Measurements from ENCODE around the gene ADGRD2.
"Not testable (repeated sequence)": the region's sequence is repeated elsewhere in the genome, so short reads cannot be mapped to it uniquely, and the experiment has no call there.

Gene ADGRD2

GRCh38 chr9:124450241-124450924, at the start of gene ADGRD2:
ADGRD2 (plus strand) TSS chr9:124450451; CDS start chr9:124451667, 1,216 bp downstream.
- DNase-seq (ENCODE audit: low read depth in 2 of 3, low spot score in 2 of 3): no peak

- no peak for DNase-seq (ENCODE audit: low read depth in 2 of 3, low spot score in 2 of 3)
These were observed 47.0 kb upstream of the ADGRD2 start for GRCh38 chr9:124403246-124403645.

GRCh38 chr9:124409410-124409809, 40.8 kb upstream of the ADGRD2 start:
- no peak for DNase-seq (ENCODE audit: low read depth in 2 of 3, low spot score in 2 of 3)

- no peak for DNase-seq (ENCODE audit: low read depth in 2 of 3, low spot score in 2 of 3)
These were observed 39.8 kb upstream of the ADGRD2 start for GRCh38 chr9:124410321-124410913.

GRCh38 chr9:124411514-124412227, 38.6 kb upstream of the ADGRD2 start:
- DNase-seq (ENCODE audit: low read depth in 2 of 3, low spot score in 2 of 3): no peak

GRCh38 chr9:124412228-124412575, 38.0 kb upstream of the ADGRD2 start:
- DNase-seq (ENCODE audit: low read depth in 2 of 3, low spot score in 2 of 3): no peak

GRCh38 chr9:124414612-124415011, 35.6 kb upstream of the ADGRD2 start:
- DNase-seq (ENCODE audit: low read depth in 2 of 3, low spot score in 2 of 3): no peak

GRCh38 chr9:124415102-124415851, 35.0 kb upstream of the ADGRD2 start, which contains the start of gene PSMB7:
PSMB7 (minus strand) TSS chr9:124415442; CDS start chr9:124415425, 17 bp downstream.
- DNase-seq (ENCODE audit: low read depth in 2 of 3, low spot score in 2 of 3): peak; percentile 82 to 98 (median 91)

- DNase-seq (ENCODE audit: low read depth in 2 of 3, low spot score in 2 of 3): no peak
These were observed 34.3 kb upstream of the ADGRD2 start for GRCh38 chr9:124415852-124416484.

- DNase-seq (ENCODE audit: low read depth in 2 of 3, low spot score in 2 of 3): no peak
These were observed 30.3 kb upstream of the ADGRD2 start for GRCh38 chr9:124419832-124420489.

GRCh38 chr9:124420991-124421543, 29.2 kb upstream of the ADGRD2 start:
- DNase-seq (ENCODE audit: low read depth in 2 of 3, low spot score in 2 of 3): no peak

- no peak for DNase-seq (ENCODE audit: low read depth in 2 of 3, low spot score in 2 of 3)
These were observed 27.1 kb upstream of the ADGRD2 start for GRCh38 chr9:124423155-124423554.

GRCh38 chr9:124423591-124423990, 26.7 kb upstream of the ADGRD2 start:
- DNase-seq (ENCODE audit: low read depth in 2 of 3, low spot score in 2 of 3): no peak

- DNase-seq (ENCODE audit: low read depth in 2 of 3, low spot score in 2 of 3): not testable (repeated sequence)
These were observed 24.5 kb upstream of the ADGRD2 start for GRCh38 chr9:124425733-124426132.

- no peak for DNase-seq (ENCODE audit: low read depth in 2 of 3, low spot score in 2 of 3)
These were observed 23.9 kb upstream of the ADGRD2 start for GRCh38 chr9:124426361-124426760.

- DNase-seq (ENCODE audit: low read depth in 2 of 3, low spot score in 2 of 3): no peak
These were observed 23.0 kb upstream of the ADGRD2 start for GRCh38 chr9:124427281-124427680.

GRCh38 chr9:124428751-124429529, 21.3 kb upstream of the ADGRD2 start:
- DNase-seq (ENCODE audit: low read depth in 2 of 3, low spot score in 2 of 3): no peak

- DNase-seq (ENCODE audit: low read depth in 2 of 3, low spot score in 2 of 3): no peak
These were observed 20.8 kb upstream of the ADGRD2 start for GRCh38 chr9:124429530-124429867.

GRCh38 chr9:124436320-124436719, 13.9 kb upstream of the ADGRD2 start:
- no peak for DNase-seq (ENCODE audit: low read depth in 2 of 3, low spot score in 2 of 3)

GRCh38 chr9:124437086-124437485, 13.2 kb upstream of the ADGRD2 start:
- DNase-seq (ENCODE audit: low read depth in 2 of 3, low spot score in 2 of 3): no peak

Data from activated CD8-positive, alpha-beta memory T cell treated with anti-CD3 and anti-CD28 coated beads for 48 hours (primary cell).